NCI-H128 (cell line): ENCODE data around the gene CALR3.
"Not testable (repeated sequence)": the region's sequence is repeated elsewhere in the genome, so short reads cannot be mapped to it uniquely, and the experiment has no call there.

Source experiments
- DNase-seq: peaks from one replicate; lab custom pipeline; 2025; ENCODE audit not compliant: unreplicated experiment; lab: John Stamatoyannopoulos, UW

CALR3 gene

DNA sequence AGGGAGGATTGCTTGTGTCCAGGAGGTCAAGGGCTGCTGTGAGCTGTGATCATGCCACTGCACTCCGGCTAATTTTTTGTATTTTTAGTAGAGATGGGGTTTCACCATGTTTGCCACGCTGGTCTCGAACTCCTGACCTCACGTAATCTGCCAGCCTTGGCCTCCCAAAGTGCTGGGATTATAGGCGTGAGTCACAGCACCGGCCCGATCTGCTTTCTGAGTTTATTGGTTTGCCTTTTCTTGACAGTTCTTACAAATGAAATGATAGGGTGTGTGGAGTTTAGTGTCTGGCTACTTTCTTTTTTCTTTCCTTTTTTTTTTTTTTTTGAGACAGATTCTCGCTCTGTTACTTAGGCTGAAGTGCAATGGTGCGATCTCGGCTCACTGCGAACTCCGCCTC is 1.1 kb upstream of the CALR3 start:
- no peak for DNase-seq

DNA sequence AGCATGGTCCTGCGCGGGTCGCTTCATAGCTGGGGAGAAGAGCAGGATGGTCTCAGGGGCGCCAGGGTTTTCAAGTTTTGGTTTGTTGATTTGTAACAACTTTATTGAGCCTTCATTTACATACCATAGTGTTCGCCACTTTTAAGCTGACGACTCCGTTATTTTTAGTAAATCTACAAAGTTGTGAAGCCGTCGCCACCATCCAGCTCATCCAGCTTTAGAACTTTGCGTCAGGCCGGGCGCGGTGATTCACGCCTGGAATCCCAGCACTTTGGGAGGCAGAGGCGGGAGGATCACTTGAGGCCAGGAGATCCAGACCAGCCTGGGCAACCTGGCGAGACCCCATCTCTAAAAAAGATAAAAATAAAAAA is 631 bp upstream of the CALR3 start:
- no peak for DNase-seq

GRCh38 chr19:16486476-16486875 is 9.5 kb downstream of the CALR3 start:
- DNase-seq, result not testable (repeated sequence)

DNA sequence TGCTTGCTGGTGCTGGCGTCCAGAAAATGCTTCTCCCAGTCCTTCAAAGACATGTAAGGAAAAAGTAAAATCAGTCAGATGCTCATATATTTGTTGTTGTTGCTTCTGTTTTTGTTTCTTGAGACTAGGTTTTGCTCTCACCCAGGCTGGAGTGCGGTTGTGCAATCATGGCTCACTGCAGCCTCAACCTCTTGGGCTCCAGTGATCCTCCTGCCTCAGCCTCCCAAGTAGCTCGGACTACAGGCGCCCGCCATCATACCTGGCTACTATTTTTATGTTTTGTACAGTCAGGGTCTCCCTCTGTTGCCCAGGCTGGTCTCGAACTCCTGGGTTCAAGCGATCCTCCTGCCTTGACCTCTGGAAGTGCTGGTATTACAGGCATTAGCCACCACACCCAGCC is 13.2 kb downstream of the CALR3 start:
- DNase-seq, result no peak

DNA sequence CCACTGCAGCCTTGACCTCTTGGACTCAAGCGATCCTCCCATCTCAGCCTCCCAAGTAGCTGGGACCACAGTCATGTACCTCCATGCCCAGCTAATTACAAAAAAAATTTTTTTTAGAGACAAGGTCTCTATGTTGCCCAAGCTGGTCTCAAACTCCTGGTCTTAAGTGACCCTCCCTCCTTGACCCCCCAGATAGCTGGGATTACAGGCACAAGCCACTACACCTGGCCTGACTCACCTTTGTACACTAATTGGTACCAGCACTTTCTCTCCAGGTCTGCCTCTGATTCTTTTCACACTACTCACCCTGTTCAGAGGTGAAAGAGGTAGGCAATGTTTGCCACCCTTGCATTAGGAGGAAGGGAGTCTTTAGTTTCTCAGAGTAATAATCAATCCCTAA is 18.7 kb downstream of the CALR3 start:
- DNase-seq, result no peak

- DNase-seq, result no peak
Measured at GRCh38 chr19:16476401-16476800, 19.6 kb downstream of the CALR3 start.

- DNase-seq, result no peak
Measured at GRCh38 chr19:16473875-16474392, 22.0 kb downstream of the CALR3 start.

- DNase-seq, result no peak
Measured at GRCh38 chr19:16472992-16473391, 23.0 kb downstream of the CALR3 start.

DNA sequence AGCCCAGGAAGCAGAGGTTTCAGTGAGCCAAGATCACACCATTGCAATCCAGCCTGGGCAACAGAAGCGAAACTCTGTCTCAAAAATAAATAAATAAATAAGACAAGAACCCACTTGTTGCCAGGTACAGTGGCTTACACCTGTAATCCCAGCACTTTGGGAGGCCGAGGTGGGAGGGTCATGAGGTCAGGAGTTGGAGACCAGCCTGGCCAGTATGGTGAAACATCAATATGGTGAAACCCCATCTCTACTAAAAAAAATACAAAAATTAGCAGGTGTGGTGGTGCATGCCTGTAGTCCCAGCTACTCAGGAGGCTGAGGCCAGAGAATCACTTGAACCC is 23.4 kb downstream of the CALR3 start:
- DNase-seq, result not testable (repeated sequence)

DNA sequence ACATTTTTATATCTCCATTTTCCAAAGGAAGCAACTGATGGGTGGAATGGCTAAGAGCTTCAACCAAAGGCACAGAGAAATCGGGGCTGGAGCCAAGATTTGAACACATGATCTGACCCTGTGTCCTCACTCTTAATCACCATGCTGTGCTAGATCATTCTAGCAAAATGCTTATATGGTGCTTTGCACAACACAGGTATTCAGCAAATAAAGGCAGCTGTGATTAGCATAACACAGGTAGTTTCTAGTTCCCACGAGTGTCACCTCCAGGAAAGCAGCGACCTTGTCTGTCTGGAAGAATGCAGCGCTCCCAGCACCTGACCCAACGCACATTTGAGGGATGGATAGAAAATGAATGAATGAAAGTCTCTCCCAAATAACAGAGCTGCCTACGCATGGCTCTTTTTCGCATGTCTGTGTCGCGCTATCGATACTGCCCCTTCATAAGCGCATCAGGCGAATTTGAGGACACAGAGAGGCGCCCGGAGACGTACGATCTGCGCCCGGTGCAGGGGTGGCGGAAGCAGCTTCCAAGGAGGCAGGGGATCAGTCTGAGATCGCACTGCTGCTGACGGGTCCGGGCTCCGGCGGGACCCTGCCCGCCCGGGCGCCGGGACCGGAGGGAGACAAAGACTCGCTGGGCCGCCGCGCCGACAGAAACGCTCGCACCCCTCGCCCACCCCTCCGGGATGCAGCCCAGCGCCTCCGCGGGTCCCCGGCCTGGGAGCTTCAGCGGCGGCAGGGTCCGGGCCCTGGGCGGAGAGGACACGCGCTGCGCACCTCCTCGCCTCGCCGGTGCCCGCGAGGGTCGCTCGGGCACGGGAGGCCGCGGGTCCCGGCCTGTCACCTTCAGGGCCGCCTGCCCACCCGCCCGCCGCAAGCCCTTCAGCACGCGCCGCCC is 24.8 kb downstream of the CALR3 start:
- no peak for DNase-seq

DNA sequence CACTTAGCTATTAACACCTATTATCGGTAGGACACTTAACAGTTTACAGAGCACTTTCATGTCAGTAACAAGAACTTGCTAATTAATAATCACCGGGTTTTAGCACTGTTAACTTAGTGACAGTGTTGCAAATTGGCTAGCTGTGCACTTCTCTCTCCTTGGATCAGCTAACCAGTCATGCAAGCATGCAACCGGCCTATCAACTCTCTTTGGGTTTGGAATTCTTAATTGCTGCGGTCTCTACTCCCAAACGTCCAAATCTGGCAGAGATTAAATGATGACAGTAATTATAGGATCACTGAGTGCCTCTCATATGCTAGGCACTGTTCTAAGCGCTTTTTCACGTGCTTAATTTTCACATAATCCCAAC is 25.4 kb downstream of the CALR3 start:
- no peak for DNase-seq

- no peak for DNase-seq
Measured at GRCh38 chr19:16467581-16467980, 28.4 kb downstream of the CALR3 start.

DNA sequence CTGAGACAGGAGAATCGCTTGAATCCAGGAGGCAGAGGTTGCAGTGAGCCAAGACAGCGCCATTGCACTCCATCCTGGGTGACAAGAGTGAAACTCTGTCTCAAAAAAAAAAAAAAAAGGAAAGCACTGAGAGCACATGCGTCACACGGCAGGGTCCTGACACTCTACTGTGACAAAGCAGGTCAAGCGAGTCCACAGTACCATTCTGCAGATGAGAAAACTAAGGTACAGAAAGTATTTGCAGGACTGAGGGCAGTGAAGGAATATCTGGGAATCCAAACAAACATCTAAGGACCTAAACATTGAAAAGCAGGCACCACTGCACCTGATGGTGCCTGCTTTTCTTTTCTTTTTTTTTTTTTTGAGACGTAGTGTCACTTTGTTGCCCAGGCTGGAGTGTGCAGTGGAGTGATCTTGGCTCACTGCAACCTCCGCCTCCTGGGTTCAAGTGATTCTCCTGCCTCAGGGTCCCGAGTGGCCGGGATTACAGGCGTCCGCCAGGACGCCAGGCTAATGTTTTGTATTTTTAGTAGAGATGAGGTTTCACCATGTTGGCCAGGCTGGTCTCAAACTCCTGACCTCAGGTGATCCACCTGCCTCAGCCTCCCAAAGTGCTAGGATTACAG is 29.1 kb downstream of the CALR3 start:
- not testable (repeated sequence) for DNase-seq

GRCh38 chr19:16465239-16465638 is 30.7 kb downstream of the CALR3 start:
- DNase-seq, result no peak

DNA sequence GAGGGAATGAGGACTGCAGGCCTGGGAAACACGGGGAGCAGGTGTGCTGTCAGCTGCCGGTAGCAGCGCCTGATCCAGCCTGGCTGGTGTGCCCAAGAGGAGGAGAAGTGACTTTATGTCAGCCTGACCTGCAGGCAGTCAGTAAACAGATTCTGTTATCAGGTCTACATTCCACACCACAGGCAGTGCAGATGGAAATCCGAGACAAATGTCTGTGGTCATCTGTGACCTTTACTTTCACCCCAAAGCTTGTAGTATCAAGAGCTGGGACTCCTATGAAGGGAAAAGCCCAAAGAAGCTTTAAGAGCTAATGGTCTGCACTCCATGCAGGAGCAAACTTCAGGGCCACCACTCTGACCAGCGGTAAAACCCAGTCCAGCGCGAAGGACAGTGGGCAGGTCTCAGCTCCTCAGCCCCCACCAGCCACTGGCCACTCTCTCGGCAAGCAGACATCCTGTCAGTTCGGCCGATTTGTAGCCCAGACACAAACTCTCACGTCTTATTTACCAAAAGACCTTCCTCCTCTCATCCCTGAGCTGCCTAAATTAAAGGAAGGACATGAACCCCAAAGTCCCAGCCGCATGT is 31.9 kb downstream of the CALR3 start:
- no peak for DNase-seq

GRCh38 chr19:16463341-16463990 is 32.5 kb downstream of the CALR3 start:
- no peak for DNase-seq

DNA sequence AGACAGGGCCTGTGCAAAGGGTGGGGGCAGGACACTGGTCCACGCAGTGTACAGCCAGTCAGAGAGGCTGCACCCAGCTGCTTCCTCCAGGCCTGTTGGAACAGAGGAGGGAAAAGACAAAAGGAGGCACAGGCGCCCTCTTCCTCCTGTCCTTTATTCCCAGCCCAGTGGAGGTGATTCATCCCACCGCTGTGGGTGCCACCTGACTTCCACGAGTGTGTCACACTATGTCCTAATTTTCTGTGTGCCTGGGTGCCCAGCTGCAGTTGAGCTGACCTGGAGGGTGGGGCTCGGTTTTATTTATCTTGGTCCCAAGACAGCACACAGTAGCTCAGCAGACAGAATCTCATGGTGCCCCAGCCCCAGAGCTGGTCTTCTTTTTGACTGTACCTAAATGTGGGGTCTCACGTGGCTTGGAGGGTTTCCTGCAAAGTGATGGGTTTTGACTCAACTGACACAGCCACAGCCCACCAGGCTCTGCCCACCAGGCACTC is 33.2 kb downstream of the CALR3 start:
- no peak for DNase-seq

DNA sequence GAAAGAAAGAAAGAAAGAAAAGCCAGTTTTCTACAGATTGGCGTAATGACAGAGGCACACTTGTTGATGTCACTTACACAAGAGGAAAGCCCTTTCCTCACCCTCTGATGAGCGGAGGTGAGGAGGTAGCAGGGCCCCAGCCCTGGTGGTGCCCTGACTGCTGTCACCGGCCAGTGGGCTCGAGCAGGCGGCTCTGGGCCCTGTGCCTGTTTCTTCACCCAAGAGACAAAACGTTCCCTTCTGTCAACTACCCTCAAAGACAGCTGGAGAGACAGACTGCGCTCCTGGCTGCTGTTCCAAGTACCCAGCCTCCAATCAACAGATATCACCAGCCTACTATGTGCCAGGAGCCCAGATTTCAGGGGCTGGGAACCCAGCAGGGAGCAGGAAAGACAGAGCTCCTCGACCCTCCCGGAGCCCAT is 34.3 kb downstream of the CALR3 start:
- no peak for DNase-seq

GRCh38 chr19:16460454-16460853 is 35.5 kb downstream of the CALR3 start:
- DNase-seq, result no peak

DNA sequence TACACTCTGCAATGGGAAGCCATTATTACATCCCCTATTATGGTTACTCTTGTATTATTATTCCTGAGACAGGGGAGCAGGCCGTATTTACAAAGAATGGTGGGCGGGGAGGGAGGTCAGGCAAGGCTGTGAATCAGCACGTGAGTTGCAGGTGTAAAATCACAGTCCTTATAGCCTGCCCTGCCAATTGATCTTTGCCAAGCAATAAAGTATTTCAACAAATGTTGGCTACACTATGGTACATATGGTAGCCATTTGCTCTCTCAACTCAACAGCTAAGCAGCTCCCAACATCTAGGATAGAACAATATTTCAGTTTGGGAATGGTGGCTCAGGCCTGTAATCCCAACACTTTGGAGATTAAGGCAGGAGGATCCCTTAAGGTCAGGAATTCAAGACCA is 36.3 kb downstream of the CALR3 start:
- no peak for DNase-seq
